HL-60/S4 treated with retinoic acid at 250 ng/mL for 4 days and 3 days (cell line): ENCODE data around the gene ATP9A.
"Not testable (repeated sequence)": the region's sequence is repeated elsewhere in the genome, so short reads cannot be mapped to it uniquely, and the experiment has no call there.

Experiments used
- in situ Hi-C: fragments of 300-500 bp; cut with MboI; formaldehyde crosslinking; loops from 2 replicates; pipeline ENCODE4 v1.7.0; 2022; ENCODE audit warnings: low sequenced_read_pairs

The ATP9A gene

DNA sequence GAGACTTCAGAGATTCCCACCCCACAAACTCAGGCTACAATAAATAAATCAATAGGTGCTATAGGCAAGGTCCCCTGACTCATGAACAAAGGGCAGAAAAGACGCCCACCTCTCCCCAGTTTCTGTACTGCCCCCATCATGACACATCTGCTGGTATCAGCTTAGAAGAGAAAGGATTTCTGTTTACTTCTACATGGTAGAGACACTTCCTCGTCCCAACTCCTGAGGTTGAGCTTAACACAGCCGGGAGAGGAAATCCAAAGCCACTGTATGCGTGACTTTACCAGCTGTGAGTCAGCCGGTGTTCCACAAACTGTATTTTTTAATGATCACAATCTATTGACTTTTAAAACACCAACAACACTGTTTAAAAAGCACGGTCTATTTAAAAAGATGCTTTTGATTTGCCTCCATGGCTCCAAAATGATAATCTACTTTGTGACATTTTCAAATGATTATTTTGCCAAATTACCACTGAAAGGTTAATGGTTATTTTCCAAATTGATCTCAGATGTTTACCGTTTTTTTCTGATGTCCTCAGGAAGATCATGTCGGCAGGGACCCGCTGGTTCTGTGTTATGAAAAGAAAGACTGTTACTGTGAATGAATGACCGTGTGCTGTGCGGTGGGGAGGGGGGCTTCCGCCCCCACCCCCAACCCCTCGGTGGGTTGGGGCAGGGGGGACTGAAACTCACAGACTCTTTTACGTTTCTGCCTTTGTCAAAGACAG, 72.5 kb downstream of the ATP9A start:
- in situ Hi-C loops, result no loop called here

DNA sequence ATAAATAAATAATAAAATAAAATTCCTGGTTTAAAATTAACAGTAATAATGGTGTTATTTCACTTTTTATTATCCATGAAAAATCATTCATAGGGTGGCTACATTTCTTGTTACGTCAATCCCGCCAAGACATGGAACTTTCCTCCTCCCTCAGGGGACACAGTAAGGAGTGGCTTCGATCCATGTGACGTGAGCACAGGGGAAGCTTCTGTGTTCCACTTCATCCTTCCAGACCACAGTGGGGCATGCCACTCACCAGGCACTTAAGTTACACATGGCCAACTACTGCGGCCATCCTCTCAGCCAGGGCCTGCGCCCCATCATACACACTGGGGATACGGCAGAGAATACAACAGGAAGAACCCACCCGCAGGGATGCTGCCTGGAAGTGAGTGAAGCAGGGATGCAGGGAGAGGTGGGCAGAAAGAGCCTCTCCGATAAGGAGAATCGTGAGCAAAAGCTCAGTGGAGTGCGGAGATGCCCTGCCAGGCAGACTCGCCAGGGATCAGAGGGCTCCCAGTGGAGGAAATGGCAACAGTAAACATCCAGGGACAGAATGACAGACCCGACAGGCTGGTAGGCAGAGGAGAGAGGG, 75.3 kb downstream of the ATP9A start:
- in situ Hi-C loops, result no loop called here

DNA sequence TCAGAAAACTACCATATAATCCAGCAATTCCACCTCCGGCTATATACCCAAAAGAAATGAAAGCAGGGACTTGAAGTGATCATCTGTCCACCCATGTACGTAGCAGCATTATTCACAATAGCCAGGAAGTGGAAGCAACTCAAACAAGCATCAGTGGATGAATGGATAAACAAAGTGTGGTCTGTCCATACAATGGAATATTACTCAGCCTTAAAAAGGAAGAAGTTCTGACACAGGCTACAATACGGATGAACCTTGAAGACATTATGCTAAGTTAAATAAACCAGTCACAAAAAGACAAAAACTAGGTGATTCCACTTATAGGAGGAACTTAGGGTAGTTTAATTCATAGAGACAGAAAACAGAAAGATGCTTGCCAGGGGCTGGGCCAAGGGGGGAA, 76.5 kb downstream of the ATP9A start:
- in situ Hi-C loops, result no loop called here

DNA sequence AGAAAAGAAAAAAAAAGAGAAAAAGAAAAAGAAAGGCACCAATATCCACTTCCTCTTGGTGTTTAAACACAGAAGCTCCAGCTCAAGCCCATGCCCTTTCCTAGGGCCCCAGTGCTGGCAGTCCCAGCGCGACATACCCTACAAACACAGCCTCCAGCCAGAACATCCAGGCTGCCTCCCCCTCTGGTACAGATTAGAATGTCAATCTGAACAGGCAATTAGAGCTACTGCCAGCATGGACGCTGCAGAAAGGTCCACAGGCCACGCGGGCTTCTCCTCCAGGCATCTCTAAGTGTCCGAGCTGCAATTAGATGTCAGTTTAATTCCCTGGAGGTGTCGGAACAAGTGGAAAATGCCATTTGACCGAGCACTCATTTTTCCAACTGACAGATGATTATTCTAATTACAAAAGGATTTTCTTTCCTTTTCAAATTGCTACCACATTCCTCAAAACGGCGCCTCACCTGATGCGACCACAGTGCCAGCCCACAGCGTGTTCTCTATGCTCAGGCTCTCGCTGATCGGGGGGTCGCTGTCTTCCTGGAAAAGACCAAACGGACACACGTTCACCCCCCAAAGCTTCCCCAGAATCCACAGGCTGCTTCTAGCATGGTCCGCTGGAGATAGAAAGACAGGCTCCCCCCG, 79.5 kb downstream of the ATP9A start:
- in situ Hi-C loops, result no loop called here

DNA sequence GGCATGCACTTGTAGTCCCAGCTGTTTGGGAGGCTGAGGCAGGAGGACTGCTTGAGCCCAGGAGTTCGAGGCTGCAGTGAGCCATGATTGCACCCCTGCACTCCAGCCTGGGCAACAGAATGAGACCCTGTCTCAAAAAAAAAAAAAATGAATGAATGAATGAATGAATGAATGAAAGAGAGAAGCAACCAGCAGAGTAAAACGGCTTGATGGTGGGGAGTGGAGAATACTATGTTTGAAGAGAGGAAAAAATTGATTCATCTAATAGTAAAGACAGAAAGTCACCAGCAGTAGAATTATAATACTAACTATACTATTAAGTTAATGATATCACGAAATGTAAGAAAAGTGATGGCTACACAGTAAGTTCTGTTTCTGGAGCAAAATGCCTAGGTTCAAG, 80.6 kb downstream of the ATP9A start:
- in situ Hi-C loops, result no loop called here

DNA sequence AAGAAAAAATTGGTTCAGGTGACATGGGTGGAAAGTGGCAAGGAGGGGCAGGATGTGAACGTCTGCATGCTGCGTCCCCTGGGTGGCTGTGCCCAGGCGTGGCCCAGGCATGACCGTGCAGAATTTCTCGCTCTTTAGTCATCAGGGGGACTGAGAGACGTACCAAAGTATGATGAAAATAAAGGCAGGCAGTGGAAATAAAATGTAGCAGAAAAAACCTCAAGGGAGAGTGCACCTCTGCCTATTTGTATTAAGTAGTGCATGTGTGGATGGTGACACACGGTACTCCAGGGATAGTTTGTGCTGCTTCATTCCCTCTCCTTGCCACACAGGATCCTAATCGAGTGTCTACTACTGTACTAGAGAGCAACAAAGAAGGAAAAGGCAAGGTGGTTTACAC, 81.1 kb downstream of the ATP9A start:
- in situ Hi-C loops, result no loop called here

DNA sequence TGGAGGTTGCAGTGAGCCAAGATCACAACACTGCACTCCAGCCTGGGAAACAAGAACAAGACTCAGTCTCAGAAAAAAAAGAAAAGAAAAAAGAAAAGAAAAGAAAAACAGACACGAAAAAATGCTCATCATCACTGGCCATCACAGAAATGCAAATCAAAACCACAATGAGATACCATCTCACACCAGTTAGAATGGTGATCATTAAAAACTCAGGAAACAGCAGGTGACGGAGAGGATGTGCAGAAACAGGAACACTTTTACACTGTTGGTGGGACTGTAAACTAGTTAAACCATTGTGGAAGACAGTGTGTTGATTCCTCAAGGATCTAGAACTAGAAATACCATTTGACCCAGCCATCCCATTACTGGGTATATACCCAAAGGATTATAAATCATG, 82.7 kb downstream of the ATP9A start:
- in situ Hi-C loops, result not testable (repeated sequence)

DNA sequence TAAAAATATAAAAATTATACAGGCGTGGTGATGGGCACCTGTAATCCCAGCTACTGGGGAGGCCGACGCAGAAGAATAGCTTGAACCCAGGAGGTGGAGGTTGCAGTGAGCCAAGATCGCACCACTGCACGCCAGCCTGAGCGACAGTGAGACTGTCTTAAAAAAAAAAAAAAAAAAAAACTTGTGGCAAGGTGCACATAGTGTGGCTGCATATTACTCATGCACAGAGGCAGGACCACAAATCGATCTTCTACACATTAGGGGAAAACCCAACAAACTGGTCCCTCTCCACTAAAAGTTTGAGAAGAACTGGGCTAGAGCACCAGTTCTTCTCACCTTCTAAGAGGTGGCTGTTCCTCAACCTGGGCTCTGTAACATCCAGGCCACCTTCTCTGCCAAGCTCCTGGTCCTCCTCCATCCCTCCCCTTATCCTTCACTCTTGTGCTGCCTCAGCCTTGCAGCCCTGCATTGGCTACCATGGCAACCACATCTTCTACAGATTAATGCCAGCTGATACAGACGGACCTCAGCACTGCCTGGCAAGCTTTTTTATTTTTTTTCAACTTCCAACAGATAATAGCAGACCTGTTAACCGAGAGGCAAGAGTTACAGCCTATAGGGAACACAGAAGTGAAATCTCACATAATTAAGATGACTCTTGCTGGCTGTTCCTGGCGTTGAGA, 88.0 kb downstream of the ATP9A start:
- in situ Hi-C loops, result no loop called here

DNA sequence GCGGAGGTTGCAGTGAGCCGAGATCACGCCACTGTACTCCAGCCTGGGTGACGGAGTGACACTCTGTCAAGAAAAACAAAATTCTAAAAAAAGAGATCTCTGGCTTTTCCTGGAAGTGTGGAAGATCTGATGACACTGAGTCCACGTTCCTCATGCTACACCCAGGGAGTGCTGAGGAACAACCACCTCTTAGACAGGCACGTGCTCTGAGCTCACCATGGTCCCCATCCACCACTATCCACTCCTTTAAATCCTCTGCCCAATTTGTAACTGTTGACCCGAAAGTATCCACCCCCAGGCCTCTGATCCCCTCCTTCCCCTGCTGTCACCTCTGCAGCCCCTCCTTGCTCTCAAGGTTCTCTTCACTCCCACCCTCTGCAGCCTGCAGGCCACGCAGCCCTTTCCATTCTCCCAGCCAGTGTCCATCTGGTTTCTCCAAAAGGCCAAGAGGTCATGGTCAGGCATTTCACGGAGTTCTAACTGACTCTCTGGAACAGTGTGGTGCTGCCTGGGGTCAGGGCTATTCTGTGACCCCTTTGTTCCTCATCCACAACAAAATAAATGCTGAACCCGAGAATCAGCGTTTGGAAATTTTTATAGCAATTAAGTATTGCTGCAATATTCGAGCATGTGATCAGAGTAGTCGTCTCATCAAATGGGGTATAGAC, 88.8 kb downstream of the ATP9A start:
- in situ Hi-C loops, result no loop called here

DNA sequence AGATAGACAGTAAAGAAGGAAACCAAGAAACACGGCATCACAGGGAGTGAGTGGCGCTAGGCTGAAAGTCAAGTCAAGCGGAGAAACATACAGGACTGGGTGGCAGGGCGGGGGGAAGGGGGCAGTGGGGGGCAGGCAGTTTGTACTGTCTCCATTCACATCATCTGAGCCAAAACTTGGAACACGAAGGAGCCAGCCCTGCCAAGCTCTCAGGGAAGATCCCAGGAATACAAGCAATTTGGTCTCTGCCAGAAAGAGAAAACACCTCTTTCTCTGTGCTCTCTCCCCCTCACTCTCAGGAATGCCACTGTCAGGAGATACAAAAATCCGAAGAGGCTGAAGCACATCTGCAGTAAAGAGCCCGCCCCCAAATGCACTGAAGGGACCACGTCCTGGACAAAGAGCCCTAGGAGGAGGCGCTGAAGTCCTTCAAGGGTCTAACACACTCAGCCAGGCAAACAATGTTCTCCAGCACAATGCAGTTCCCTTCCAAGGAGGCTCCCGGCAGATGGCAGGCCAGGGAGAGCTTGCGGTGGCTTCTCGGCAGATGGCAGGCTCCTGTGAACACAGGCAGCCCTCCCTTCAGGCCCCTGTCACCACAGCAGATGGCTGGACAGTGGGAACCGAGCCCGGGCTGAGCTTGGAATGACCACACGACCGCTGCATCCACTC, 90.0 kb downstream of the ATP9A start:
- in situ Hi-C loops, result no loop called here

DNA sequence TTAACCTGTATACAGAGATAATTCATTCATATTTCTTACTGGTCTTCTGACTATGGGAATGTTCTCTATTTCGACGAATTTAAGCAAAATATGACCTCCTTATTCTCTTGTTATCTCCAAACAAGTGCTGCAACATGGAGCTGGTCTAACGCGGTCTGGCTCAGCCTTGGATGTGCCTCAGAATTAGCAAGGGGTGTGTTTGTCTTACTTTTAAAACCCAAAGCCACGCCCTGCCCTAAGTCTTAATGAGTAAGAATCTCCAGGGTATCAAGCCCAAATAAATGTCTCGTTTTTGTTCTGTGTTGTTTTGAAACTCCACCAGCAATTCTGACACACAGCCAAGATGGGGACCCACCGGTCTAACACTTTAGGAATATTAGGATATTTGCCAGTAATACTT, 99.2 kb downstream of the ATP9A start:
- in situ Hi-C loops, result no loop called here

DNA sequence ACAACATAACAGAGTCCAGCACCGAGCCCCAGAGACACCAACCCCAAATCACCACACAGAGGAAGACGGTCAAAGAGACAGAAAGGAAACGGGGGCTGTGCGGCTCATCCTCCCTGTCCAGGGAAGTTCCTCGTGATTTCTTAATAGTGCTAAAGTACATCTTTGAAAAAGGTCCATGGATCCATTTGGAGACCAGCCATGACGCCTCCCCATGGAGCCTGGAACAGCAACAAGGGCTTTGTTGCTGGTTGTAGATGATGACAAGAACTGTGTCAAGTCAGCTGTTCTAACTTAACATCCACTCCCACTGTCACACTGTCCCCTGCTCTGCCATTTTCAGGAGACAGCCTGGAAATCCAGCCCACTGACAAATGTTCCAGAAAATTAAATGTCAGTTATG, 99.7 kb downstream of the ATP9A start:
- in situ Hi-C loops, result no loop called here

DNA sequence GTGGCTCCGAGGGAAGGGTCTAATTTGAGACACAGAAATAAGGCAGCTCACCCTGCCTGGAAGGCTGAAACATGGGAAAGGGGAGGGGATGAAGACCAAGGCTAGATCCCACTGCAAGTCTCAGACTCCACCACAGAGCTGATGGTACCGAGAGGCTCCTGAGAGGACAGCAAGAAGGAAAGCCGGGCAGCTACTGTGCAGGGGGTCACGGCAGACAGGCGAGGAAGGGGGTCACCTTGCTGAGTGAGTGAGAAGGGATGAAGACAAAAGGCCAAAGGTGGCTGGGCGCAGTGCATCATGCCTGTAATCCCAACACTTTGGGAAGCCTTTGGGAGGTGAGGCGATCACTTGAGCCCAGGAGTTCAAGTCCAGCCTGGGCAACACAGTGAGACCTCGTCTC, 100.7 kb downstream of the ATP9A start:
- in situ Hi-C loops, result no loop called here

DNA sequence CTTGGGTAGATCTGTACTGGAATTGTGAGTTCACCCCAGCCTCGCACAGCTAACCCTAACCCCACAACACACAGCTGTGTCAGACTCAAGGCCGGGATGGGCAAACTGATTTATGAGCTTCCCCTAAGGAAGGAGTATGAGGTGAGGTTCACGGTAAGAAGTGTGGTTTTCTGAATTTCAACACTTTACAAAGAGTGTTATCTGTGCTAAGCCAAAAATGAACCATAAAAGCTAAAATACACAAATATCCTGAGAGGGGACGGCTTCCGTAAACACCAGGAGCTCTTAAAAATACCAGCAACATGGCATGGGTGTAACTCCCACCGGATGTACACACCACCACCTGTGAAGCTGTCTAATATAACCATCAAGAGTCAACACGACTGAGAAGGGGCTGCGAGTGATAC, 101.2 kb downstream of the ATP9A start:
- in situ Hi-C loops, result no loop called here

DNA sequence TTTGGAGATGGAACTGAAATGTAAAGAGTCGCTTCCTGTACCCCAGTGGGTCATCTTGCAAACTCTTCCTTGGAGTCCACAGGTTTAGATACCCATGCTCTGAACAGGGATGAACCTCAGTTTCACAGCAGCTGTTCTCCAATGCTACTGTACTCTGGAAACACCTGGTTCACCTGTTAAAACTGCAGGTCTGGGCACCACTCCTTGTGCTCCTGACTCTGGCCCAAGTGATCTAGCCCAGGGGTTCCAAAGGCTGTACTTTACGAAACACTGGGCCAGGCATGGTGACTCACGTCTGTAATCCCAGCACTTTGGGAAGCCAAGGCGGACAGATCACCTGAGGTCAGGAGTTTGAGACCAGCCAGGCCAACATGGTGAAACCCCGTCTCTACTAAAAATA, 102.1 kb downstream of the ATP9A start:
- in situ Hi-C loops, result no loop called here

DNA sequence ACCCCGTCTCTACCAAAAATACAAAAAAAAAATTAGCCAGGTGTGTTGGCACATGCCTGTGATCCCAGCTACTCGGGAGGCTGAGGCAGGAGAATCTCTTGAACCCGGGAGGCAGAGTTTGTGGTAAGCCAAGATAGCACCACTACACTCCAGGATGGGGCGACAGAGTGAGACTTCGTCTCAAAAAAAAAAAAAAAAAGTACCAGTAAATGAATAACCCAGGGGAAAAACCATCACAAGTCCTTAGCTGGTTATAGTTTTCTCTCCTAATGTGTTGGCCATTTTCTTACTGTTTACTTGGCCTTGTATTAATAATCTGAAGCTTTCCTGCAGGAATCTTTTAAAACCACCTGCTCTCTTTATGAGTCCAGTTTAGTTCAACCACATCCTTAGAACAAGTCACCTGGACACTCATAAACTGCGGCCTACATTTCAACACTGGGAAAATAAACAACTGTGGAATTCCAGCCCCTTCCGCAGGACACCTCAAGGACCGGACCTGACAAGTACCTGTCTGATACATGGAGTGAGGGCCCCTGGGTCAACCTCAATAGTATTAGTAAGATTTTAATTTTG, 102.6 kb downstream of the ATP9A start:
- in situ Hi-C loops, result no loop called here

DNA sequence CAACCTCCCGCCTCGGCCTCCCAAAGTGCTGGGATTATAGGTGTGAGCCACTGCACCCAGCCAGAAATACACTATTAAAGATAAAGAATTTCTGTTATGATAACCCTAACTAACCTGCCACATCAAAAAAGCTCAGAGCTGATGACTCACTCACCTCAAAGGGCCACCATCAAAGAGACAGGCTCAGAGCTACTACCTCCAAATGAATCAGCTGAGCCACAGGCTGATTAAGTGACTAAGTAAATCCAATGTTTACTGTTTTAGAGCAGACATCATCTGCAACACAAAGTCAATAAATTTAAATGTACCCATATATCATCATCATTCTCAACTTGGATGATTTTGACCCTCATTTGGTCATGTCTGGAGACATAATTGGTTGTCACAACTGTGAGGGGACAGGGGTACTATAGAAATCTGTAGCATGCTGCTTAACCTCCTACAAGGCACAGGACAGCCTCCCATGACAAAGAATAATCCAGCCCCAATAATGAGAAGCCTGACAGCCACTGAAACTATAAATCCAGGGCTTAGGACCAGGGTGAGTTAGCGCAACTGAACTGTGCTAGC, 106.5 kb downstream of the ATP9A start:
- in situ Hi-C loops, result no loop called here

DNA sequence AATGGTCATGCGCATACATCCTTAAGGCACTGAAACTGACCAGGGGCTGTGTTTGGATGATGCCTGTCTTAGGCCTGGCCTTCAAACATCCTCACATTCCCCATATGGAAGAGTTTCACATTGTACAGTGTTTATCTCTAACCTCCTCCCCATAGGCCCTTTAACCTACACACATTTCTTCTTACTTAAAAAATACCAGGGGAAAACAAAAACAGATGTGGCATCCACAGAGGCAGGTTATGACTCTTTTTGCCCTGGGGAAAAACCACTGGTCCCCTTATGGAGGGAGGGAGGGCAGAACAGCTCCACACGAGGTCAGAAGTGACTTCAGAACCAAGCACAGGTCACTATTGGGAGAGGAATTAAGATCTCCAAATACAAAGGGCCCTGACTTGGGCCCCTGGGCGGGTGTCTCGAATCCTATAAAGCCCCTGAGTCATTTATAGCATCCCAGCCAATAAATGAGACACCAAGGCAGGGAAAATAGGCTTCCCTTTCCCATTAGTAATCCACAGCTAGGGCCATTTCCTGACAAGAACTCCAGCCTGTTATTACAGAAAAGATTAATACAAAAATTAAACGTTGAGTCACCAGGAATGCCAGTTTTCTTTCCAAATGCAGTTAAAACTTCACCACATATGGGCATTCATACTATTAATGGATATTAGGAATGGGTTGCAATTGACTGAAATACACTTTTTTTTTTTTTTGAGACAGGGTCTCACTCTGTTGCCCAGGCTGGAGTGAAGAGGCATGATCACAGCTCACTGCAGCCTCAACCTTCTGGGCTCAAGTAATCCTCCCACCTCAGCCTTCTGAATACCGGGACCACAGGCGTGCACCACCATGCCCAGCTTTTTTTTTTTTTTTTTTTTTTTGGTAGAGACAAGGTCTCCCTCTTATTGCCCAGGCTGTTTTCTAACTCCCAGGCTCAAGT, 107.2 kb downstream of the ATP9A start:
- in situ Hi-C loops, result no loop called here

DNA sequence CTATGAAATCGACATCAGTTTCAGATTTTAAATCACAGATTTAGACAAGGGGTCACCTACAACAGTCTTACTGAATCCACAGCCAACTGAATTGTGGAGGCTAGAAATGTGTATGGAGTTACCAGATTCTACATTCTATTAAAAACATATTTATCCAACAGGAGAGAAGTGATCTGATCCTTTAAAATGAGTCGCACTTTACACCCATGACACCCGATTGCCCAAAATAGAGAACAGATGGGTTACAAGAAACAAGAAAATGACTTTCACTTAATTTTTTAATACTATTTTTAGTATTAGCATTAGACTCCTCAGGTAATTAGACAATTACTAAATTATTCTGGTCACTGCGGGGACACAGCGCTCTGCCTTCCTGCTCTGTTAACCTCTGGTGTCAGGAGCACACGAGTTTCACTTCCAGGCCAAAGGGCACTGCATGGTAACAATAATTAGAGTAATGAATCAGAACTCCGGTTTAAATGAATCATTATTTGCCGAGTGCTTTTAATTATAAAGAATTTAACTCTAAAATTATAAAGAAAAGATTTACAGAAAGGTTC, 108.6 kb downstream of the ATP9A start:
- in situ Hi-C loops, result no loop called here
